GM19193 (cell line): ENCODE measurements around the gene PAXX.

Experiments
- POLR2A ChIP-seq: IDR thresholded peaks from 4 replicates; pipeline ENCODE4 v1.6.1; 2011; ENCODE audit not compliant: insufficient read depth, insufficient read length; ENCODE audit errors: extremely low read depth

The PAXX gene

DNA sequence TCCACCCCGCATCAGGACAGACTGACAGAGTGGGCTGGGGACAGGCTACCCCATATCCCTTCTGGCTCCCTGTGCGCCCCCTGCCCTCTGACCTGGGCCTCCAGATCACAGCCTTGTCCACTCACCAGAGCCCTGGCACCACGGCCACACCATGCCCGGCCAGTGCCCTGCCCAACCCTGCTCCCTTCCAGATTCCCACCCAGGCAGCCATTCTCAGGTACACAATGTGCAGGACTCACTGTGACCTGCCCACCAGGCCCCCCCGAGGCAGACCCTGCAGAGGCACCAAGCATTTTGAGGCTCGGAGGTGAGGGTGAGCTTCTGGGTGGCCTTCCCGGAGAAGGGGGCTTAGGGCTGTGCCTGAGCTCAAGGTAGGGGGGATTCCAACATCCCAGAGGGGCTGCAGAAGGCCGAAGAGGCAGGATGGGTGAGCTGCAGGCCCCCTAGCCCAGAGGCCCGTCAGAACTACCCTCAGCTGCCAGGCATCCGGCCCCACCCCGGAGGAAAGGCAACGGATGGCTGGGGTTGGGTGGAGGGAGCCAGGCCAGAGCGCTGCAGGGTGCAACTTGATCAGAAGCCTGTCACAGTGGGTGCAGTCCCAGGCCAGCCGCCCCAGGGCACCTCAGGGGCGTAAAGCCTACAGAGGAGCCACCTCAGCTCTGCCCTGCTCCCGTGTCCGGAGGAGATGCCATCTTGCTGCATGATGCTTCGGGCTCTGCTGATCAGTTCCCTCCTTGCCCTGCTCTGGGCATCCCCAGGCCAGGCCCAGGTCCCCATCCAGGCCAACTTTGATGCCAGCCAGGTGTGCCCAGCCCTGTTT, 9.8 kb upstream of the PAXX start, which contains the start of gene LCNL1:
LCNL1 (plus strand) TSS at position 762 of the 820 bp plus-strand sequence. CDS start 594 bp downstream, outside the sequence.
- no peak for TF ChIP-seq POLR2A

DNA sequence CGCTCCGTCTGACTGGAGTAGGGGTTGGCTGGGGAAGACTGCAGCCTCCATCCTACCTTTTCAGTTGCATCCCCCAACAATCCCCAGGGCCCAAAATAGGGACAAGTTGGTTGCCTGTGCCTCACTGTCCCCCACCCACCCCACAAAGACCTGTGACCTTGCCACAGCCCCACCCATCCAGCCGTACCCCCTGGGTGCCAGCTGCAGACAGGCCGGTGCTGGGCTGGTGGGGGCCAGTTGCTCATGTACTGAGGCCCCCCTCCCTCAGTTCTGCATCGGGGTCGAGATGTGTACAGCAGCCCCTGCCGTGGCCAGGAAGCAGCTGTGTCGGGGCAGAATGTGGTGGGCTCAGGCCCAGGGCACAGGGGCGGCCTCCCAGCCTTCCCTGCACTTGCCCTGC, 9.1 kb upstream of the PAXX start:
- no peak for TF ChIP-seq POLR2A

DNA sequence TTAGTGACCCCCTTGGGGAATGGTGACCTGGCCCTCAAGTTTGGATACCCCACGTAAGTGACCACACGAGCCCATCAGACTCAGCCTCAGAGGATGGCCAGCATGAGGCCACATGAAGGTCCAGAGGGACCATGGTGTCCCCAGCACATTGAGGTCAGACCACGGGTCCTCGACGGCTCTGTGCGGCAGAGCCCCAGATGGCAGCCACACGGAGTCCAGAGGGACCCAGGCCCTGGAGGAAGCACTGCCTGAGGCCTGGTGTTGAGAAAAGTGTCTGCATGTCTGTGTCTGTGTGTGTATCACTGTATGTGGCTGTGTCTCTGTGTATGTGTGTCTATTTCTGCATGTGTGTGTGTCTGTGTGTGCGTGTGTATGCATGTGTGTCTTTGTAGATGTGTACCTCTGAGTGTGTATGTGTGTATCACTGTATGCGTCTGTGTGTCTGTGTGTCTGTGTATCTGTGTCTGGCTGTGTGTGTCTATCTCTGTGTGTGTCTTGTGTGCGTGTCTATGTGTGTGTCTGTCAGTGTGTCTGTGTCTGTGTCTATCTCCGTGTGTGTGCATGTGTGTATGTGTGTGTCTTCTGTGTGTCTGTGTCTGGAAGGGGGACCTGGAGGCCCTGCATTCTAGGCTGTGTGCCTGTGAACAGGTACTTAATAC, 8.4 kb upstream of the PAXX start:
- TF ChIP-seq POLR2A = no peak

DNA sequence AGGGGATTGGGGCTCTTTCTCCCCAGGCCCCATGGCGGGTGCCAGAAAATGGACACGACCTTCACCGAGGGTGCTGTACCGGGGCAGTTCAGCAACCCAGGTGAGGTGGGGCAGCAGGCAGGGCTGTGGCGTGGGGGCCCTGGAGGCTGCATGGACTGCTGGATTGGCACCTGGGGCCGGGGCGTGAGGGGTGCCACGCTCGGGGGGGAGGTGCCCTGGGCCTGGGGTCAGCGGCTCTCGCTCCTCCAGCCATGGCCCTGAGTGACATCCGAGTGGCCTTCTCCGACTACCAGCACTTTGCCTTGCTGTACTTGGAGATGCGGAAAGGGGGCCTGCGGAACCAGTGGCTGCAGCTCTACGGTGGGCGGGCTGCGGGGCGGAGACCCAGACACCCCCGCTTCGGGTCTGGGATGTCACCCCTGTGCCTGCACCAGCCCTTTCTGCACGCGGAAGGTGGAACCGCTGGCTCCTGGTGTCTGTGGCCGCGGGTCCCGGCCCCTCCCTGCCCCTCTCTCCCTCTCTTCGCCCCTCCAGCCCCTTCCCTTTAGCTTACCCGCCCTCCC, 7.7 kb upstream of the PAXX start:
- no peak for TF ChIP-seq POLR2A

DNA sequence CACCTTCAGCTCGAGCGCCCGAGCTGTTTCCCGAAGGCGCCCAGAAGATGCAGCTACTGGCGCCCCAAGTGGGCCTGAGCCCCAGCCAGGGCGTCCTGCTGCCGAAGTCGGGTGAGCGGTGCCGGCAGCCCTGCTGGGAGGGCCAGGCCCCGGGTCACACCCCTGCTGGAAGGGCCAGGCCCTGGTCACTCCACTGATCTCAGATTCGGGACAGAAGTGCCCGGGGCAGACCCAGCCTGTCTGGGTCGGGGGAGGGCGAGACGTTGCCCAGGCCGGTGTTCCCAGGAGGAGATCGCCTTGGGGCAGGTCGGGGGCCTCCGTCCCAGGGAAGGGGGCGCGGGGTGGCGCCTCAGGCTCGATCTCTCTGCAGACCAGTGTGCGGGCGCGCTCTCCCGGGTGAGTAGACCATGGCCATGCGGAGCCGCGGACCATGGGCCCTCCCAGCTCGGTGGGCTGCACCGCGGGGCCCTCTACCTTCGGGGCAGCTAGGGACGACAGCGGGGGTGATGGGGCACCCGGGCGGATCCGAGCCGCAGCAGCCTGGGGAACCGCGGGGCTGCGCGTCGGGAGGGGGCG, 7.1 kb upstream of the PAXX start:
- no peak for TF ChIP-seq POLR2A

DNA sequence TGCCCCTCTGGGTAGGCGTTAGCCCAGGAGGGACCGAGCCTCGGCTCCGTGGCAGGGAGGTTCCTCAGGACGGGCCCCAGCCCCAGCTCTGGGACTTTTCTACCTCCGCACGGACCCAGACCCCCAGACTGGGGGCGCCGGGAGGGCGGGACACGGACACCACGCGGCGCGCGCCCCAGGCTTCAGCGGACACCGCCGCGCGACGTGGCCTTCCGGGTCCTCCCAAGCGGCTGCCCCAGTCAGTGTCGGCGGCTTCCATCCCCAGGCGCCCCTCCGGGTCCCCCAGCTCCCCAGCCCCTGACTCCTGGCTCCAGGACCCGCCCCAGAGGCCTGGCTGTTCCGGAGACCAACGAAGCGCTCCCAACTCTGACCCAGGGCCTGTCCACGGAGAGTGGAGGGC, 6.4 kb upstream of the PAXX start:
- TF ChIP-seq POLR2A = no peak

DNA sequence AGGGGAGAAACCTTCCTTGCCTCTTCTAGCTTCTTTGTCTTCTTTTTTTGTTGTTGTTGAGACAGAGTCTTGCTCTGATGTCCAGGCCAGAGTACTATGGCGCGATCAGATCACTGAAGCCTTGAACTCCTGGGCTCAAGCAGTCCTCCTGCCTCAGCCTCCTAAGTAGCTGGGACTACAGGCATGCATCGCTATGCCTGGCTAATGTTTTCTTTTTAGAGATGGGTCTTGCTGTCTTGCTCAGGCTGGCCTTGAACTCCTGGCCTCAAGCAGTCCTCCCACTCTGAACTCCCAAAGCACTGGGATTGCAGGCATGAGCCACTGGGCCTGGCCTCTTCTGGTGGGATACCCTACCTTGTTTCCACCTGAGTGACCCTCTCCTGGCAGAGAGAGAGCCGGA, 3.4 kb upstream of the PAXX start:
- no peak for TF ChIP-seq POLR2A

DNA sequence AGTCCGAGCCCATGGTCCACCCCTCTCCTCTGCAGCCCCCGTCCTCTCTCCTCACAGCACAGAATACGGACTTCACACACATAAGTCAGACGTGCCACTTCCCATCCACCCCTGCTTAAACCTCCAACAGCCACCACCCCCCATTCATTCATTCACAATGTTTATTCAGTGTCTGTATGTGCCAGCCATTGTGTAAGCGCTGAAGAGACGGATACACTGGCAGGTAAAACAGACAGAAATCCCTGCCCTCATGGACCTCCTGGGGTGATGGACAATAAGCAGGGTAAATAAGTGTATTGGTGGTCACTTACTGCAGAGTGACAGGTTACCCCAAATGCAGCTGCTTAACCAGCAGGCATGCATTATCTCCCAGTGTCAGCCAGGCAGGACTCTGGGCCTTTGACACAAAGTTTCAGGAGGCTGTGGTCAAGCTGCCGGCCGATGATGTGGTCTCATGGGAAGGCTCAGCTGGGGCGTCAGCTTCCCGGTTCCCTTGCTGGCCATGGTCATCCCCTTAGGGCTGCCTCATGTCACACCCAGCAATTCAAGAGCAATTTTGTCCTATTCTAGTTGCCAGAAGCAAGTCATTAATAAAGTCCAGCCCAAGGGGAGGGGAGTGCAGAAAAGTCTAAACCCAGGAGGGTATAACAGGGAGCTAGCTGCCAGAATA, 1.8 kb upstream of the PAXX start:
- TF ChIP-seq POLR2A = no peak

DNA sequence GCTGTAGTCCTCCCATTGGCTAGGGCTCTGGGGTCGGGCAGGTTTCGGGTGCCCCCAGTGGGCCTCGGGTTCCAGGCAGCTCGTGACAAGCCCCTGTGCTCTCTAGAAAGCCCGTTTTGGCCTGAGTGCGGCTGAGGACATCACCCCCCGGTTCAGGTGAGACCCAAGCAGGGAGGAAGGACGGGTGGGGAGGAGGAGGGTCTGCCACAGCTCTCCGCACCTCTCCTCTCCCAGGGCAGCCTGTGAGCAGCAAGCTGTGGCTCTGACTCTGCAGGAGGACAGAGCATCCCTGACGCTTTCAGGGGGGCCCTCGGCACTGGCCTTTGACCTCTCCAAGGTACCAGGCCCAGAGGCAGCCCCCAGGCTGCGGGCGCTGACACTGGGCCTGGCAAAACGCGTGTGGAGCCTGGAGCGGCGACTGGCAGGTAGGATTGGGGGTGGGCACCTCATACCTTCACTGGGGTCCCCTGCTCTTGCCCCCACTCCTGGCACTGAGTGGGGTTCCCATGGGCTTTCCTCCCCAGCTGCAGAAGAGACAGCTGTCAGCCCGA, 672 bp downstream of the PAXX start:
- no peak for TF ChIP-seq POLR2A

DNA sequence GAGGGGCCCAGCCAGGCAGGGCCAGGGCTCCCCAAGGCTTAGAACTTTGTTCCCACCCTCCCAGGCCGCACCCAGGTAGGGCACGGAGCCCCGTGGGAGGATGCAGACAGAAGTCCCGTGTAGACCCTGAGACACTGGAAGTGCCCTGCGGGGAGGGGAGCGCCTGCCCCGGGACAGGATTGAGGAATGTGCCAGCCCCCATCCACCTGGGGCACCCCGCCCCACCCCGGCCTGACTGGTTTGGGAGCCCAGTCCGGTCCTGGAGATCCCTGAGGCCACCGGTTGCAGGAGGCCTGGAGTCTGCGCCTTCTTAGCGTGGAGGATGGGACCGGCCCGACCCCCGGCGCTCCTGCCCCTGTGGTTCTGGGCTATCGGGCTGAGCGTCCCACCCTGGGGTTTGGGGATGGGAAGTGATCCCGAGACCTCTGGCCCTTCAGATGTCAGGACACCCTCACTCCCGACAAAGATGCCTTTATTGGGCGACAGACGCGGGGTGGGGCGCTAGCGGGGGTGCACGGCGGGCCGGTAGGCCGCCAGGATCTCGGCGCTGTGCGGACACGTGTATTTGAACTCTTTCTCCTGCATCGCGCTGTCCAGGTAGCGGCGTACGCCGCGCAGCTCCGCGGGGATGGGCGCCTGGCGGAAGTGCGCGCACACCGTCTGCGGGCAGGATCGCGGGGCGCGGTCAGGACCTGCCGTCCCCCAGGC, 2.1 kb downstream of the PAXX start:
- TF ChIP-seq POLR2A = no peak

DNA sequence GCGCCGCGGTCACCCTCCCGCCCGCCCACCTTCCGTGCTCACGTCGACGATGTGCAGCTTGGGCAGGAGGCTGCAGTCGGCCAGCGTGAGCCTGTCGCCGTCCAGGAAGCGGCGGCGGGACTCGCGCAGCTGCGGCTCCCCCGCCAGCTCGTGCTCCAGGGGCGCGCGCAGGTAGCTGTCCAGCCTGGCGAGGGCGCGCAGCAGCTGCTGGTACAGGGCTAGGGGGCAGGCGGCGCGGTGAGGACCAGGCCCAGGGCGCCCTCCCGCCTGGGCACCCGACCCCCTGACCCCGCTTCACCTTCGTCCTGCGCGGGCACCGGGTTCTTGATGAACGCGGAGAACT, 2.6 kb downstream of the PAXX start:
- TF ChIP-seq POLR2A = no peak

DNA sequence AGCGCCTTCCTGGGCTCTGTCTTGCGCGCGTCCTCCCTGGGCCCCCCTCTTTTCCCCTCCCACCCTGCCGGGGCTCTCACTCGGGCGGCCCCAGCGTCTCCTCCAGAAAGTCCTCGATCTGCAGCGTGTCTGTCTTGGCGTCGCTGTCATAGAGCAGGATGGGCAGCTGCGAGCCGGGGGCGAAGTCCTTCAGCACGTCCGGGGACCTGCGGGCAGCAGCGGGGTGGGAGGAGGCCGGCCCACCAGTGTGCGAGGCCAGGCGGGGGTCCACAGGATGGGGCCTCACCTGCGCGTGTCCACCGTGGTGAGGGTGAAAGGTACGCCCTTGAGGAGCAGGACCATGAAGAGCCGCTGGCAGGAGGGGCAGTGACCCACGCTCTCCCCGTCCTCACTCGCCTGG, 3.1 kb downstream of the PAXX start:
- TF ChIP-seq POLR2A = no peak

DNA sequence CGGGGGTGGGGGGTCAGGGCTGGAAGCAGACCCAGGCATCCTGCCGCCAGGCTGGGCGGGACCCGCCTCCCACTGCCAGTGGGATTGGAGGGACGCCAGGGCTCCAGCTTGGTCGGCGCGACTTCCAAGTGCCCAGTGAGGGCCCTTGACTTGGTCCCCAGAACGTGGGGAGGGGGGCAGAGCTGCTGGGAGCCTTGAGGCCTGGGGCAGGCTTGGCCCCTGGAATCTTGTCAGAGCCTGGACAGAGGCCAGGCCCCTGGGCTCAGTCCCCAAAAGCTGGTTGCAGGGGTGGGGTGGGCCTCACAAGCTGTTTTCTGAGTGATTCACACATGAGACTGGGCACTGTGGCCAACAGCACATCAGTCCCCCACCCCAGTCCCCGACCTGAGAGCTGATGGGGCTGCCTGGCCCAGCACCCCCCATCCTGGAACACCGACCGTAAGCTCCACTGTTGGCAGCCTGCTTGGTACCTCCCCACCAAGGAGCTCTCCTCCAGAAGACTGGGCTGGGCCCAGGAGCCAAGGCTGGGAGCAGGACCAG, 3.6 kb downstream of the PAXX start:
- TF ChIP-seq POLR2A = no peak
